PC-3 (cell line): ENCODE results near the gene CTNNA2.

Experiments
- EZH2phosphoT487 ChIP-seq: fragments of 300-600 bp; sonication (generic); IDR thresholded peaks from 2 replicates; pipeline ENCODE4 v1.6.1; 2018; ENCODE audit warnings: mild to moderate bottlenecking, antibody characterized with exemption, low read length, borderline replicate concordance
- TF ChIP-seq, protein P1 (sequence below): fragments of 300-600 bp; sonication (generic); conservative IDR thresholded peaks from 2 replicates; pipeline ENCODE4 v1.5.1; 2017; ENCODE audit warnings: antibody characterized with exemption, low read depth, mild to moderate bottlenecking, low read length

DNA sequence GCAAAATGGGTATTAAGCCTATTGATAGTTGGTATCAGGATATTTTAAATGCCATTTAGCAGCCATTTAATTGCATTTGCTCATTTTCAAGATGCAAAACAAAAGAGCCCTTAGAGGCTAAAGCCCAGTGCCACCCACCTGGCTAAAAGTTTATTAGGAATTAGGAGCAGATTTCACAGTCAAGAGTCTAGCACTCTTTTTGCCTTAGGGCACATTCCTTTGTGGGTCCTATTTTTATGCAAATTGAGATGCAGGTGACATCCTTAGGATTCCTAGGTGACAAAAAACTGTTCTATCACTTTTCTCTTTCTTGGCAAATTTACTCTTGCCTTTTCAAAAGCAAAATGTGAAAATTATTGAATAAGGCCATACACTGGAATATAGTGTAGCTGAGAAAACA, 42.0 kb downstream of the CTNNA2 start:
- TF ChIP-seq, protein P1, sequence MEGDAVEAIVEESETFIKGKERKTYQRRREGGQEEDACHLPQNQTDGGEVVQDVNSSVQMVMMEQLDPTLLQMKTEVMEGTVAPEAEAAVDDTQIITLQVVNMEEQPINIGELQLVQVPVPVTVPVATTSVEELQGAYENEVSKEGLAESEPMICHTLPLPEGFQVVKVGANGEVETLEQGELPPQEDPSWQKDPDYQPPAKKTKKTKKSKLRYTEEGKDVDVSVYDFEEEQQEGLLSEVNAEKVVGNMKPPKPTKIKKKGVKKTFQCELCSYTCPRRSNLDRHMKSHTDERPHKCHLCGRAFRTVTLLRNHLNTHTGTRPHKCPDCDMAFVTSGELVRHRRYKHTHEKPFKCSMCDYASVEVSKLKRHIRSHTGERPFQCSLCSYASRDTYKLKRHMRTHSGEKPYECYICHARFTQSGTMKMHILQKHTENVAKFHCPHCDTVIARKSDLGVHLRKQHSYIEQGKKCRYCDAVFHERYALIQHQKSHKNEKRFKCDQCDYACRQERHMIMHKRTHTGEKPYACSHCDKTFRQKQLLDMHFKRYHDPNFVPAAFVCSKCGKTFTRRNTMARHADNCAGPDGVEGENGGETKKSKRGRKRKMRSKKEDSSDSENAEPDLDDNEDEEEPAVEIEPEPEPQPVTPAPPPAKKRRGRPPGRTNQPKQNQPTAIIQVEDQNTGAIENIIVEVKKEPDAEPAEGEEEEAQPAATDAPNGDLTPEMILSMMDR: no peak
- TF ChIP-seq EZH2phosphoT487: no peak
